Fibroblast of skin of right biceps (primary cell): ENCODE results near the gene TTC17.
A peak's percentile ranks its signal among the peaks of the same experiment; 100 is the strongest.

Experiments
- DNase-seq: peaks from one replicate; pipeline ENCODE4 v3.0.0-alpha.2; 2013

The TTC17 gene

DNA sequence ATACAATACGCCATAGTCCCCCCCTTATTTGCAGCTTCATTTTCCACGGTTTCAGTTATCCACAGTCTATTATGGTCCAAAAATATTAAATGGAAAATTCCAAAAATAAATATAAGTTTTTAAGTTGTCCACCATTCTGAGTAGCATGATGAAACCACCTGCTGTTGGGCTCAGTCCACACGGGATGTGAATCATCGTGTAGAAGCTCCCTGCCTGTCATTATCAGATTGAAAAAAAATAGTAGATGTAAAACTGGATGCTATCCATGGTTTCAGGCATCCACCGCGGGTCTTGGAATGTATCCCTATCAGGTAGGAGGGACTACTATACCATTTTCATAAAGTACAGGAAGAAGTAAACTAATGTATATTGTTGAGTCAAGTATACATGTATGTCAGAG lies 127.4 kb downstream of the TTC17 start:
- peak; percentile 19 for DNase-seq

- DNase-seq = no peak
Measured at GRCh38 chr11:43489869-43490465, 131.2 kb downstream of the TTC17 start.

DNA sequence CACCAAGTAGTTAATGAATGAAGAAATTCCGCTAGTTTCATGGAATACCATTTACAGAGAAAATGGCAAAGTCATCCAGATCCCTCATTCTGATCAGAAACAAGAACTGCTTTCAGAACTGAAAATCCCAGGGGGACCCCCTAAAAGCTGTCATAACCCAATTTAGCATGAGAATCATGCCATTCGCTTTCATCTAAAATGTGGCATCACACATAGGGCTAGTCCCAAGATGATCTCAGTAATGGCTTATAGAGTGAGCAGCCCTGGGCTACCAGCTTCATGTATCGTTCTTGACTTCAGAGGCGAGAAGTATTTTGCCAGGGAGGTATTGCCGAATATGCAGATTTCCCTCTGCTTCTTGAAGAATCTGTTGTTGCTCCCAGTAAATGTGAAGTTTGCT lies 134.0 kb downstream of the TTC17 start:
- DNase-seq = no peak

GRCh38 chr11:43493431-43493830 lies 134.7 kb downstream of the TTC17 start:
- no peak for DNase-seq

- DNase-seq = no peak
Measured at GRCh38 chr11:43497144-43497543, 138.4 kb downstream of the TTC17 start.

- DNase-seq = no peak
Measured at GRCh38 chr11:43498561-43498960, 139.8 kb downstream of the TTC17 start.

GRCh38 chr11:43503417-43503816 lies 144.7 kb downstream of the TTC17 start:
- DNase-seq = no peak

DNA sequence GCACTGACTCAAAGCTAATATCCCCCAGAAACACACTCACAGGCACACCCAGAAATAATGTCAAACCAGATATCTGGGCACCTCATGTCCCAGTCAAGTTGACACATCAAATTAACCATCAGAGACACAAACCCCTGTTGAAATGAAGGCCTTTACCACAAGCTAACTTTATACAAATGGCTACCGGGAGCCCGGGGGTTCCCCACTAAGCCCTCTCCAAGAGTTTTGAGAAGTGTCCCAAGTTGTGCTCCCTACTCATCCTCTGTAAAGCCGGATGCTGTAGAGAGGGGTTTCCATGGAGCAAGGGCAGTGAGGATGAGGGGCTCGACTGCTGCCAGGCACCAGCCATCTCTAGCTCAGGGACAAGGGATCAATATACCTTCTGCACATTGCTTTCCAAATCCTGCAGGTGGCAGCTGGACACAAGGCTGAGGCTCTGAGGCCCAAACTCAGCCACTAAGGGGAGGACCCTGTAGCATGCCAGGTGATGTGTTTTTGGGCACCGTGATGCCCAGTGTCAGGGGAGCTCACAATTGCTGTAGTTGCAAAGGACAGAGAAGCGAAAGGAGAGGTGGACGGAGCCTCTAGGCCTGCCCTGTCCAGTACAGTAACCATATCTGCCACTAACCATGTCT lies 145.7 kb downstream of the TTC17 start:
- DNase-seq = no peak

DNA sequence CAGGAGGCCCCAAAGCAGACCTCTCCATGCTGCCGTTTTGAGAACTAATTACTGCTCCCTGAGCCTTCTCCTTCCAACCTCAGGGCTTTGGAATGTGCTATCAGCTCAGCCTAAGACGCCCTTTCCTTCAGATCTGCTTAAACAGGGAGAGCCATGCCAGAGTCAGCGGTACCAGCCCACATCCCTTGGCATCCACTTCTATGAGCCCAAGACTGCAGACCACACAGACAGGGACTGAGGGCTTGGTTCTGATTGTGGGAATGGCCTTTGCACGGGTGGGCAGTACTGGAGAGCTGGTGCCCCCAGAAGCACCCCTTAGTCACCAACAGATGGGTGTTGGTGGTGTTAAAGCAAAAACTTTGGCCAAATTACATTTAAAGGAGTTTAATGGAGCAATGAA lies 146.5 kb downstream of the TTC17 start:
- DNase-seq = no peak

DNA sequence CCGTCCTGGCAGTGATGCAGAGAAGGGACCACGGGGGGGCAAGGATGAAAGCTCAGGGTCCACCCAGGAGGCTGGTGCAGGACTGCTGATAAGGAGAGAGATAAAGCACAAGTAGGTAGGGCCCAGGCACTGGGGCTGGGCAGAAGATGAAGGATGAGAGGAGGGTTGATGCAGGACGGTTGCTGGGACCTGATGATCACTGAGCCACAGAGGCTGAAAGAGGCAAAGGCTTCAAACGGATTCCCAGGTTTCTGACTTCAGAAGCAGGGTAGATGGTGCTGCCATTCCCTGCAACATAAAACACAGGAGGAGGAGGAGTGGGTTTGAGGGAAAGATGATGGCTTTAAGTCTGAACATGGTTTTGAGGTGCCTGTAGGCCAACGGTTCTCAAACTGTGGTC lies 148.5 kb downstream of the TTC17 start:
- DNase-seq = no peak

DNA sequence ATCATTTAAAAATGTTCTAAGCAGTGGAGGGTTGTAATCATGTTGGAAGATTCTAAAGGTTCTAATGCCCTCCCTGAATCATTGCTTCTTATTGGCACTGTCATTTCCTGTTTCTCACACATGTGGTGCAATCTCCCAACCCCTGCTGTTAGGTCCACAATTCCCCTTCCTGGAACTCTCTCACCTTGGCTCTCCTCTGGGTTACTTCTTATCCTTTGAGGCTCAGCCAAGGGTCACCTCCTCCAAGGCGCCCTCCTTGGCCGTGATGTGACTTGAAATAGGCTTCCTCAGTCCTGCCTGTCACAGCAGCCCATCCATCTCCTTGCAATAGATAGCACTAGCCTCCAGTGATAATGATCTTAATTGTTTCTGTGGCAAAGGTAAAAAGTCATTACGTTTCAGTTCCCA lies 149.8 kb downstream of the TTC17 start:
- peak; percentile 72 for DNase-seq

DNA sequence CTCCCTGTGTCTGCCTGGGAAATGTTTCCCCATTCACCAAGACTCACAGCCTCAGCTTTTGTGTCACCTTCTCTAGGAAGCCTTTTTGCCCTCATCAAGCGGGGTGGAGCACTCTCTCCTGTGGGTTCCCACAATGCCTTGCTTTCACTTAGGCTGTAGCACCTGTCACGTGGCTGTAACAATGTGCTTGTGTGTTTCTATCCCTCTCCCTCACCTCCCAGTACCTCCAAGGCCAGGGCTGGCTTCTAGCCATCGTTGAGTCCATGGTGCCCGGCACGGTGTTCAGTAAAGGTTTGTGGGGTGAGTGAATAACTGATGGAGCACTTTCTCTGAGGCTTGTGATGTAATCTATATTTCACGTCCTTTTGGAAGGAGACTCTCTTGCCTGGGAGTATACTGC lies 153.2 kb downstream of the TTC17 start:
- no peak for DNase-seq

DNA sequence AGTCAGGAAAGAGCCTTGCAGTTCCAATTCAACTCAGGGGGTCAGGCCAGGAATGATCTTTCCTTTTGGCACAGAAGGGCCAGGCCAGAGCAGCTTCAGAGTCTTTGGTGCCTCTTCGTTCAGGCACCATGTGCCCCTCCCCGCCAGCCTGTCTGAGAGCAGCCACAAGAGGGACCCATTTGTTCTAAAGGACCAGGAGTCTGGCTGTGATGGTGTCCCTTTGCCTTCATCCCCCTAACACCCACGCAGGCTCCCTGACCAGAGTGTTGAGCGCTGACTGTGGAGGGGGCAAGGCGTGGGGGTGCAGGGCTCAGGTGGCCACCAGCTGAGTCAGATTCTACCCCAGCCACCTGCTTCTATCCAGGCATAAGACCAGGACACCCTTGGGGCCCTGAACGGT lies 156.4 kb downstream of the TTC17 start:
- DNase-seq = no peak

DNA sequence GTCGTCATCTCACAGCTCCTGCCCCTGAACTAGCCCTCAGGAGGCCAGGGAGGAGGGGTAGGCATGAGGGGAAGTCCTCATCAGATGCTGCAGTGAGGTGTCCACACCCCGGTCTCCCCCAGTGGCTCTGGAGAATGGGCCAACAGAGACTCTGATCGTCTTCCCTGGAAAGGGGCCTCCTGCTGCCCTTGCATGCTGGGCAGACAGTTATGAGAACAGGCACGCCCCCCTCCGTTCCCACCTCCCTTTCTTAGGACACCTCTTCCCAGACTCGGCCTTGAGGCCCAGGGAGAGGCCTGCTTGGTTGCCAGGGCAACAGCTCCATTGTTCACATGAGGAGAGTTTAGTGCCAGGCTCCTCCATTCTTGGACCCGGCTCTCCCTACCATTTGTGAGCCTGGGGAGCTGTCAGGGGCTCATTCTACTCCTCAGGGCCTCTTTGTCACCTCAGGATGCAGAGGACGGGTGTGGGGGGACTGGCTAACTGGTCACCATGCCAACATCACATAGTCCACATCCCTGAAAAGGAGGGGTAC lies 157.7 kb downstream of the TTC17 start:
- no peak for DNase-seq

- DNase-seq = peak; percentile 16
Measured at GRCh38 chr11:43517518-43517917, 158.8 kb downstream of the TTC17 start.

DNA sequence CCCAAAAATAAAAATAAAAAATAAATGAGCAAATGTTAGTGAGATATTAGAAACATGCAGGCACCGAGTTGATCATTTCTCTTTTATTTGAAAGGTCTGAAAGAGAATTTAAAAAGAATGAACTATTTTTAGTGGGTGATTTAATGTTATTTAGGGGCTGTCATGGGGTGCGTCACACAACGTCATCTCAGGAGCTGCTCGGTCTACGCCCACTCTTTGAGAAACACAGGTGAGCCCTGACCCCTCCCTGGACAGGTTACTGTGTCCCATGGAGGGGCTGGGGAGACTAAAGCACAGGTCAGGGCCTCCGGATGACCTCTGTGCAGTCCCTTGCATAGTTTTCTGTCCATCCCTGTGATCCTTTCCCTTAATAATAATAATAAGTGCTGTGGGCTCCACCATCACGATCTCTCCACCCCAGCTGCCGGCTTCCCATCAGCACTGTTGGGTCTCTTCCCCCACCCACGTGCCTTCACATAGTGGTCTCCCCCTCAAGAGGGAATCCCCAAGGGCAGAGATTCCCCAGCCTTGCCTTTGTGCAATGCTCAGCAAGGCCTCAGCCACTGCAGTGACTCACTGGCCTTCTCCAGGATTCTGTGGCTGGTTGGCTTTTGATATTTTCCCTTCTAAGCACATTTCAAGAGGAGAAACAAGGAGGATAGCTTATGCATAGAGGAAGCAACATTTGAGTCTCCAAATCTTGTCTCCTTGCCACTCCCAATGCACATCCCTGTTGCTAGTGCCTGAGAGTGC lies 159.9 kb downstream of the TTC17 start:
- peak; percentile 23 for DNase-seq

GRCh38 chr11:43521471-43521870 lies 162.8 kb downstream of the TTC17 start:
- no peak for DNase-seq

DNA sequence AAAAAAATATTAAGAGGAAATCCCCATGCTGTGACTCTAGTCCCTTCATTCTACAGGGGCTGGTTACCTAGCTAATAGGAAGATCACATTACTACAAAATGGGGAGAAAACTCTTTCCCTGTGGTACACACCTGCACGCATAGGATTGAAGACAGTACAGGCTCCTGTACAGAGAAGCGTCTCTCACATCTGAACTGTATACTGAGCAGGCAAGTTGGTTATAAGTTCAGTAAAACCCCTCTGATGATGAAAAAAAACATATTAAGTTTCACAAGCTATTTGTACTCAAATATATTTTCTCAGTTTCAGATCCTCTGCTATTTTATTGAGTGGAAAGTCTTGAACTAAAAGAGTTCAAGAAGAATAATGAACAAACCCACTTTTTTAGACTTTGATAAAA lies 164.9 kb downstream of the TTC17 start:
- no peak for DNase-seq

- DNase-seq = no peak
Measured at GRCh38 chr11:43532041-43532440, 173.3 kb downstream of the TTC17 start.

DNA sequence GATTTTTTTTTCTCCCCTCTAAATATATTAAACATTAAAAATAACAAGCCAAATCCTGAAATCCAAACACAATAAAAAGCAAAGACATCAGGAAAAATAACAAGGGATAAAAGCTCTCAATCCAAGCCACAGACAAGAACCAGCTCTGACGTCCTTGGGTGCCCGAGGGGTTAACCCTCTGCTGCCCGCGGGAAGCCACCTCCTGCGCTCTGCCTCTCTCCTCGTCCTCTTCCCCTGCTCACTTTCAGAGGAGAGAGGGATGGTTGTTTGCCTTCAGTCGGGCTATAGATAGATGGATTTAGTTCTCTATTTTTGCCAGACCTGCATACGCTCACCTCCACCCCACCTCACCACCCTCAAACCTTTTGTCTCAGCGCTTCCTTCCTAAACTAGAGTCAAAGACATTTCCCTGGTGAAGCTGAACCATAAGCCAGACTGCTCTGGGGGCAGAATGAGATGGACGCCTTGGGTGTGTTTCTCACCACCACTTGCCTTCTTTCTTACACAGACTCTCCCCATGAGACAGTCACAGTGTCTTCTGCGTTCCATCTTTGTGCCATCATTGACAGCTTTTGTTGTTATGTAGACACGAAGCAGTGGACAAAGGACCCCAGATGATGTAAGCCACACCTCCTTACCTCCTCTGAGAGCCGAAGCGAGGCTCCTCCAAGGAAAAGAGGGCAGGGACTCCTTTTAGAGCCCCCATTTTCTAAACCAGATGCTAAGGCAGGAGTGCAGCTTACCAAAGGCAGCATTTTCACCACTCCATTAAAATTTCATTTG lies 179.3 kb downstream of the TTC17 start:
- DNase-seq = no peak

- no peak for DNase-seq
Measured at GRCh38 chr11:43541993-43542392, 183.3 kb downstream of the TTC17 start.

DNA sequence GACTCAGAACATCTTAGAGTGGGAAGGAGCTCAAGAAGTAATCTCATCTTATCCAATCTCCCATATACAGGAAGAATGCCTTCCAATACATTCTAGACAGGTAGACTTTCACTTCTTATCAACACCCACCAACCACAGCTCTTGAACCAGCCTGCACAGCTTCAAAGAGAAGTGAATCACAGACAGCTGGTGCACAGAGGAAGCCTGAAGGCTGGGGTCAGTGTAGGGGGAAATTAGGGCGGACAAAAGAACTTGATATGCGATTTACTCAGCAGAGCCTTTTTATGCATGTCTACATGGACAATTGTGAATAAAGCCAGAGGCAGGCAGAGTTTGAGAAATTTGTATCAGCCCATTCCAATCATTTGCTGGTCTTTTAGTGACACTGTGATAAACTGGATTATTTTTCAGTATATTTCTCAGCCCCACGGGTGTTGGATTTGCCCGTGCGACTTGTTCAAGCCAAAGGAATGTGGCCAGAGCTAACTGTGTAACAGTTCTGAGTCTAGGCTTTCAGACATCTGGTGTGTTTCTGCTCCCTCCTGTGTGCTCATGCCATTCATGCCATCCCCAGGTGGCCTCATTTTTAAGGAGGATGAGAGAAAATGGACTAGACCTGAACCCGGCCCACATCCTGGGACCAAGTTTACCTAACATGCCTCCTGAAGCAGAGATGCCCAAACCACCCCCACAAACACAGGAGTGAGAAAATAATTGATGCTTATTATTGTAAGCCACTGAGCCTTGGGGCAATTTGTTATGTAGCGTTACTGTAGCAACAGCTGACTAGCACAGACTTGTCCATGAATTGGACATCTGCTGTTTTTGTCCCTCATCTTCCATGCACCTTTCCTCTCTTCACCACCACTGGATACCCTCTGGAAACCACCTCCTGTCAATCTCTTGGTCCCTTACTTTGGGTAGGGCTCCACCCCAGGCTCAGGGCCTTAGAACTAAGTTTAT lies 184.3 kb downstream of the TTC17 start:
- no peak for DNase-seq
